ENCODE results near the gene PSMB4. TPM values are rescaled to one million over a fixed set of nuclear protein-coding genes. Genes with fewer than 3 reads are reported as not detected.
"Not testable (repeated sequence)": the region's sequence is repeated elsewhere in the genome, so short reads cannot be mapped to it uniquely, and the experiment has no call there.

Gene PSMB4
- polyA plus RNA-seq (ENCODE audit: insufficient read length in 12 of 12), result 100 to 1,000 TPM in 10 of 12 donors, 10 to 100 TPM in 1, not detected in 1; 94.7 to 173 (median 159) TPM
- long read RNA-seq, donor 1, transcript PSMB4-201 (7 exons, 964 nt), result major isoform, 166 of 443 reads
- long read RNA-seq, donor 1, transcript PSMB4-204 (2 exons, 2,067 nt), result minor isoform, 31 of 443 reads
- long read RNA-seq, donor 1, transcript PSMB4-202 (3 exons, 665 nt), result minor isoform, 12 of 443 reads
- long read RNA-seq, donor 1, transcript PSMB4-206 (3 exons, 986 nt), result minor isoform, 22 of 443 reads
- long read RNA-seq, donor 1, partial matches to known transcripts, result 199 of 443 reads
- long read RNA-seq, donor 1, other reads (novel, unspliced or antisense), result 8 of 443 reads
- long read RNA-seq, donor 2, transcript PSMB4-204 (2 exons, 2,067 nt), result minor isoform, 5 of 197 reads
- long read RNA-seq, donor 2, transcript PSMB4-202 (3 exons, 665 nt), result minor isoform, 11 of 197 reads
- long read RNA-seq, donor 2, transcript PSMB4-201 (7 exons, 964 nt), result major isoform, 88 of 197 reads
- long read RNA-seq, donor 2, partial matches to known transcripts, result 91 of 197 reads
- long read RNA-seq, donor 2, other reads (novel, unspliced or antisense), result 0 of 197 reads
- long read RNA-seq, donor 3, transcript PSMB4-201 (7 exons, 964 nt), result major isoform, 39 of 113 reads
- long read RNA-seq, donor 3, partial matches to known transcripts, result 63 of 113 reads
- long read RNA-seq, donor 3, other reads (novel, unspliced or antisense), result 0 of 113 reads
- long read RNA-seq, donor 4, transcript PSMB4-202 (3 exons, 665 nt), result minor isoform, 5 of 73 reads
- long read RNA-seq, donor 4, transcript PSMB4-201 (7 exons, 964 nt), result major isoform, 30 of 73 reads
- long read RNA-seq, donor 4, partial matches to known transcripts, result 32 of 73 reads
- long read RNA-seq, donor 4, other reads (novel, unspliced or antisense), result 0 of 73 reads
- long read RNA-seq, donor 5, transcript PSMB4-206 (3 exons, 986 nt), result minor isoform, 13 of 365 reads
- long read RNA-seq, donor 5, transcript PSMB4-204 (2 exons, 2,067 nt), result minor isoform, 31 of 365 reads
- long read RNA-seq, donor 5, transcript PSMB4-201 (7 exons, 964 nt), result major isoform, 154 of 365 reads
- long read RNA-seq, donor 5, transcript PSMB4-202 (3 exons, 665 nt), result minor isoform, 9 of 365 reads
- long read RNA-seq, donor 5, partial matches to known transcripts, result 153 of 365 reads
- long read RNA-seq, donor 5, other reads (novel, unspliced or antisense), result 0 of 365 reads
- long read RNA-seq, donor 6, transcript PSMB4-201 (7 exons, 964 nt), result major isoform, 58 of 147 reads
- long read RNA-seq, donor 6, transcript PSMB4-202 (3 exons, 665 nt), result minor isoform, 6 of 147 reads
- long read RNA-seq, donor 6, transcript PSMB4-204 (2 exons, 2,067 nt), result minor isoform, 5 of 147 reads
- long read RNA-seq, donor 6, partial matches to known transcripts, result 77 of 147 reads
- long read RNA-seq, donor 6, other reads (novel, unspliced or antisense), result 0 of 147 reads
- long read RNA-seq, donor 7, transcript PSMB4-206 (3 exons, 986 nt), result minor isoform, 7 of 127 reads
- long read RNA-seq, donor 7, transcript PSMB4-201 (7 exons, 964 nt), result major isoform, 54 of 127 reads
- long read RNA-seq, donor 7, transcript PSMB4-207 (4 exons, 811 nt), result minor isoform, 6 of 127 reads
- long read RNA-seq, donor 7, transcript PSMB4-204 (2 exons, 2,067 nt), result minor isoform, 12 of 127 reads
- long read RNA-seq, donor 7, partial matches to known transcripts, result 43 of 127 reads
- long read RNA-seq, donor 7, other reads (novel, unspliced or antisense), result 0 of 127 reads
- long read RNA-seq, donor 8, transcript PSMB4-202 (3 exons, 665 nt), result minor isoform, 11 of 302 reads
- long read RNA-seq, donor 8, transcript PSMB4-204 (2 exons, 2,067 nt), result minor isoform, 22 of 302 reads
- long read RNA-seq, donor 8, transcript PSMB4-201 (7 exons, 964 nt), result major isoform, 135 of 302 reads
- long read RNA-seq, donor 8, transcript PSMB4-206 (3 exons, 986 nt), result minor isoform, 7 of 302 reads
- long read RNA-seq, donor 8, partial matches to known transcripts, result 115 of 302 reads
- long read RNA-seq, donor 8, other reads (novel, unspliced or antisense), result 7 of 302 reads
- long read RNA-seq, donor 9, transcript PSMB4-201 (7 exons, 964 nt), result major isoform, 66 of 161 reads
- long read RNA-seq, donor 9, transcript PSMB4-204 (2 exons, 2,067 nt), result minor isoform, 10 of 161 reads
- long read RNA-seq, donor 9, transcript PSMB4-202 (3 exons, 665 nt), result minor isoform, 7 of 161 reads
- long read RNA-seq, donor 9, partial matches to known transcripts, result 72 of 161 reads
- long read RNA-seq, donor 9, other reads (novel, unspliced or antisense), result 0 of 161 reads
- long read RNA-seq, donor 10, transcript PSMB4-204 (2 exons, 2,067 nt), result minor isoform, 15 of 239 reads
- long read RNA-seq, donor 10, transcript PSMB4-202 (3 exons, 665 nt), result minor isoform, 6 of 239 reads
- long read RNA-seq, donor 10, transcript PSMB4-201 (7 exons, 964 nt), result major isoform, 89 of 239 reads
- long read RNA-seq, donor 10, partial matches to known transcripts, result 125 of 239 reads
- long read RNA-seq, donor 10, other reads (novel, unspliced or antisense), result 0 of 239 reads
- long read RNA-seq, donor 11, transcript PSMB4-202 (3 exons, 665 nt), result minor isoform, 5 of 252 reads
- long read RNA-seq, donor 11, transcript PSMB4-201 (7 exons, 964 nt), result major isoform, 89 of 252 reads
- long read RNA-seq, donor 11, transcript PSMB4-204 (2 exons, 2,067 nt), result minor isoform, 12 of 252 reads
- long read RNA-seq, donor 11, partial matches to known transcripts, result 134 of 252 reads
- long read RNA-seq, donor 11, other reads (novel, unspliced or antisense), result 5 of 252 reads

DNA sequence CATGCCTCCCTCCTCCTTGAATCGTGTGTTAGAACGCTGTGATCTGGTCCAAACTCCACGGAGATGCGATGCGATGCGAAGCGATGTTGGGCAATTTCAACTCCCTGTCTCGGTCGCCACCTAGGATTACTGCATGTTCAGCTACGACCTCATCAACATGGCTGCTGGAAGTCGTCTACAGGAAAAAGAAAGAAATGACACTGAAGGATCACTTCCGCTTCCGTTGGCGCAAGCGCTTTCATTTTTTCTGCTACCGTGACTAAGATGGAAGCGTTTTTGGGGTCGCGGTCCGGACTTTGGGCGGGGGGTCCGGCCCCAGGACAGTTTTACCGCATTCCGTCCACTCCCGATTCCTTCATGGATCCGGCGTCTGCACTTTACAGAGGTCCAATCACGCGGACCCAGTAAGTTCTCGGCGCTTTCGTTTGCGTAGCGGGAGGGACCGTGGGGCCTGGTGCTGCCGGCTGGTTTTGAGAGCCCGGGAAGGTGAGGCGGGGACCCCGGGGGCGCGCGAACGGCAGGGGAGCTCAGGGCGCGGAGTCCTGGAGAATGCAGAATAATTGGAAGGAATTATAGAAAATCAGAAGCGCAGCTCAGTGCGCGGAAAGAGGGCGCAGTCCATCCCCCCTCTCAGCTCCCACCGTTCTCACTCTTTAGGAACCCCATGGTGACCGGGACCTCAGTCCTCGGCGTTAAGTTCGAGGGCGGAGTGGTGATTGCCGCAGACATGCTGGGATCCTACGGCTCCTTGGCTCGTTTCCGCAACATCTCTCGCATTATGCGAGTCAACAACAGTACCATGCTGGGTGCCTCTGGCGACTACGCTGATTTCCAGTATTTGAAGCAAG, at the start of gene PSMB4:
Gene PSMB4, plus strand, starts transcription at position 250 of the 848 bp plus-strand sequence. Its CDS starts 15 bp downstream, at position 265.
- DNase-seq, result peak; percentile 96

DNA sequence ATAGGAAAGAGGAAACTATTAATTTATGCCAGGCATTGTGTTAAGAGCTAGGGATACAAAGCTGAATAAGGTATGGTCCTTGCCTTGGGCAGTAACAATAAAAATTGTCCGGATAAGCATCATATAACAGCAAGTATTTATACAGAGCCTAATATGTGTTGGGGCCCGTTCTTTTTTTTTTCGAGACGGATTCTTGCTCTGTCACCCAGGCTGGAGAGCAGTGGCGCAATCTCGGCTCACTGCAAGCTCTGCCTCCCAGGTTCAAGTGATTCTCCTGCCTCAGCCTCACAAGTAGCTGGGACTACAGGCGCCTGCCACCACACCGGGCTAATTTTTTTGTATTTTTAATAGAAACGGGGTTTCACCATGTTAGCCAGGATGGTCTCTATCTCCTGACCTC, 49.0 kb upstream of the PSMB4 start:
- DNase-seq, result not testable (repeated sequence)

DNA sequence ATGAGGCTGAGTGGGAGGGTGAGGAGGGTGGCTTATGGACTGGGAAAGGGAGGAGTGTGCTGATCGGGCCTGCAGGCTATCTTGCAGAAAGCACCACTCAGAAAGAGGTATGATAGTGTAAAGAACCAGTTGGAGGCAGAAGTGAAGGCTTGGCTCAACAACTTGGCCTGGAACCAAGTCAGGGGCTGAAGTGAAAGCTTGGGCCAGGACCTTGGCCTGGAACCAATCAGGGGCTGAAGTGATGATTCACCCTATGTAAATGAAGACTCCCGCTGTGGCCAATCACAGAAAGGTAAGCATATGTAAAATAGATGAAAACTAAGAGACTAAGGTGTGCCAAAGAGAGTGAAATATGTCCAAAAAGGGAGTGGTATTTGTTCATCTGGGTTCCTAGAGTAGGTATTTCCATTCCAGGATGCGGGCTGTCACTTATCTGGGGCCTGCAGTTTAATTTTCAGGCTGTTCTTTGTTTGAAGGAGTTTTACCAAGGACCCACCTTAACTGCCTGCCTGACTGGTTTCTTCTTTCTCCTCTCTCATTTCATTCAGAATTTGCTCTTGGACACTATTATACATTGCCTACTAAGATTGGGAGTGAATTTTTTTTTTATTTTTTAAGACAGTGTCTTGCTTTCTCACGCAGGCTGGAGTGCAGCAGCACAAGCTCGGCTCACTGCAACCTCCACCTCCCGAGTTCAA, 47.2 kb upstream of the PSMB4 start:
- DNase-seq, result no peak

DNA sequence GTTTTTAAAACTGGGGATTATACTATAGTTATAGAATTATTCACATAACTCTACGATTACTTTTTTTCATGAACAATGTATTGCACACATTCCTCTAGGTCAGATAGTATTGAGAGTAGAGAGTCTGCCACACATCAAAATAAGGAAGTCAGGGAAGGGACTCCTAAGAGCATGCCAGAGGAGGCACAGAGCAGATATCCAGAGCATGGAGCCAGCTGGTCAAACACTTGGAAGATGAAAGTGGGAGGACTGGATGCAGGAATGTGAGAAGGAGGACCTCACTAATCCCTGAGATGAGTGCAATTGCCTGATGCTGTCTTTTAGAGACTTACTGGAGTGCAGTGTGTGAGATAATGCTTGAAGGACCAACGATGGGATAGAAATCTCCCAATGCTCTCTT, 42.7 kb upstream of the PSMB4 start:
- DNase-seq, result no peak

DNA sequence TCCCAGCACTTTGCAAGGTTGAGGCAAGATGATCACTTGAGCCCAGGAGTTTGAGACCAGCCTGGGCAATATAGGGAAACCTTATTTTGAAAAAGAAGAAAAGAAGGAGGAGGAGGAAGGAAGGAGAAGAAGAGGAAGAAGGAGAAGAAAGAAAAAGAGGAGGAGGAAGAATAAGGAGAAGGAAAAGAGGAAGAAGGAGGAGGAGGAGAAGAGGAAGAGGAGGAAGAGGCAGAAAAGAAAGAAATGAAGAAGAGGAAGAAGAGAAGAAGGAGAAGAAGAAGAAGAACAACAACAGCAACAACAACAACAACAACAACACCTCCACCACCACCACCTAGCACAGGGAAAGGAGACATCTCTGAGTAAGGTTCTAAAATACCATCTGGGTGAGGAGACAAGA, 37.5 kb upstream of the PSMB4 start:
- no peak for DNase-seq

DNA sequence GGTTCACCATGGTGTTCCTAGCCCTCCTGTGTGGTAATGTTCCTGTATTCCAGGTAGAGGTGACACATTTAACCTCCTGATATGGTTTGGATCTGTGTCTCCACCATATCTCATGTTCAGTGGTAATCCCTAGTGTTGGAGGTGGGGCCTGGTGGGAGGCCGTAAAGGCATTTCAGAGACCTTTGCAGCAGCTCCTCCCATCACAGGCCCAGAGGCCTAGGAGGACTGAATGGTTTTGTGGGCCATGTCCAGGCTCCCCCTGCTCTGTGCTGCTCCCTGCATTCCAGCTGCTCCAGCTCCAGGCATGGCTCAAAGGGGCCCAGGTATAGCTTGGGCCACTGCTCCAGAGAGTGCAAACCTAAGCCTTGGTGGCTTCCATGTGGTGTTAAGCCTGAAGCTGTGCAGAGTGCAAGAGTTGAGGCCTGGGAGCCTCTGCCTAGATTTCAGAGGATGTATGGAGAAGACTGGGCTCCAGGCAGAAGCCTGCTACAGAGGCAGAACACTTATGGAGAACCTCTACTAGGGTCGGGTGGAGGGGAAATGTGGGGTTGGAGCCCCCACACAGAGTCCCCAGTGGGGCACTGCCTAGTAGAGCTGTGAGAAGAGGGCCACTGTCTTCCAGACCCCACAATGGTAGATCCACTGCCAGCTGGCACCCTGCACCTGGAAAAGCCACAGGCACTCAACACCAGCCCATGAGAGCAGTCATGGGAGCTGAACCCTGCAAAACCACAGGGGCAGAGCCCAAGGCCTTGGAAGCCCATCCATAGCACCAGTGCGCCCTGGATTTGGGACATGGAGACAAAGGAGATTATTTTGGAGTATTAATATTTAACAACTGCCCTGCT, 36.8 kb upstream of the PSMB4 start:
- no peak for DNase-seq

DNA sequence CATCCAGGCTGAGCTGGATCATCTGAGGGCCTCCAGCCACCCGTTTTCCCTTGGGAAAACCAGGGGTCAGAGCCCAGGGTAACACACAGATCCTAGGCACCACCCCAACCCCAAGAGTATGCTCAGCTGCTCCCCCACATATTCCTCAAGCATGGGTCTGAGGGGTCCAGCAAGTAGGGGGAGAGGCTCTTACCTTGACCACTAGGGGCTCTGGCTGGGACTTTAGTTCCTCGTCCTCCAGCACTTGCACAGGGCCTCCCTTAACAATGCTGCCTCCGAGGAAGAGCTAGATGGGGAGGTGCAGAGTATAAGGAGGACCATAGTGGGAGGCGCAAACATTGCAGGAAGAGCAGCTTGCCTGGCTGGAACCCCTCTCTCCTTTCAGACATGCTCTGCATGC, 34.4 kb upstream of the PSMB4 start:
- DNase-seq, result no peak

DNA sequence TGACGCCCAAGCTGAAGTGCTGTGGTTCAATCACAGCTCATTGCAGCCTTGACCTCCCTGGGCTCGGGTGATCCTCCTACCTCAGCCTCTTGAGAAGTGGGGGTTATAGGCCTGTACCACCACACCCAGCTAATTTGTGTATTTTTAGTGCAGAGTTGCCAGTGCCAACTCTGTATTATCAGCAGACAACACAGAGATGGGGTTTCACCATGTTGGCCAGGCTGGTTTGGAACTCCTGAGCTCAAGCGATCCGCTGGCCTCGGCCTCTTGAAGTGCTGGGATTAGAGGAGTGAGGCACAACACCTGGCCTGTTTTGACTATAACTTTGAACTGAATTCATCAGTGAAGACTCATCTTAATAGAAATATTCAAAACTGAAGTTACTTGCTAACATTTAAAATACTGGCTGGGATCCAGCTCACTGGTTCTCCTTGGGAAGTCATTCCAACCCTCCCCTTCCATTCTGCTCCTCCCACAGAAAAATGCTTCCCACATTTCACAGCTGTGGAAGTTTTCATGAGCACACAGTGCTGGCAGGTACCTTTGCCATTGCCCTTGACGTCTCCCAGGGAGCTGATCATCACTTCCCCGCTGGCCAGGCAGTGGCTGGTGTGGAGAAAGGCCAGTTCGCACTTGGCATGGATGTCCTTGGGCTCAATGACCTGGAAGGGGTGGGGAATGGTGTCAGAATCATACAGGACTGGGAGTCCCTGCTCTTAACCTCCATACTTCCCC, 31.5 kb upstream of the PSMB4 start:
- DNase-seq, result no peak

DNA sequence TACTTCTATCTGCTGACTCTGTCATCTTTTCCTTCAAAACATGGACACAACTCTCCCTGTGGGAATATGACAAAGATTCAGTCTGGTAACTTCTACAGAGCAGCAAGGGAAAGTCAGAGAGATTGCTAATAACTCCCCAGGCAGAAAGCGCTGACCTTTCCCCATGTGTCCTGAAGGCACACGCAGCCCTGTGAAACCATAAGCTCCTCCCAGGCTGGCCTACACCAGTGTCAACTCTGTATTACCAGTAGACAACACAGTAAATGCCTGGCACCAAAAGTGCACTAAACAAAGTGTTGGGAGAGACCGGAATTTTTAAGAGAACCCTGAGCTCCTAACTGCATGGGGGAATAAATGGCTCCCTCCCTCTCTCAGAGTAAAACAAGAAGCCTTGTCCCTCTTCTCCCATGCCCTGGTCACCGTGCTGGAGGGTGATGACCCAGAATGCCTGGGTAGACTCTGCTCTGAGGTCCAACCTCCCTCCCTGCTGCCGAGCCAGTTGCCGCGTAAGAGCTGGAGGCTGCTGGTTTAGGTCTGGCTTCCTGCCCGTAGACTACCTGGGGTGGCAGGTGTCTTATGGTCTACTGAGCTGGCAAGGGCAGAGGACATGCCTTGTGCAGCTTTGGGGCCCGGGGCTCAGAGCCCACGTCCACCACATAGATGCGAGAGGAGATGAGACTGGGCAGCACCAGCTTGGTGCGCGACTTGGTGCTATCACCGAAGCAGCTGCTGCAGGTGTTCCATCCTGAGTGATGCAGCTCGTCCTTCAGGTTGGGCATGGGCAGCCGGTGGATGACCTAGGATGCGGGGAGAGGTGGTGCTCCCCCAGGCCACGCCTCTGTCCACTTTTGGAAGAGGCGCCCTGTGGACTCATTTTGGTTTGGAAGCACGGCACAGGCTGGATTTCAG, 30.7 kb upstream of the PSMB4 start:
- no peak for DNase-seq

DNA sequence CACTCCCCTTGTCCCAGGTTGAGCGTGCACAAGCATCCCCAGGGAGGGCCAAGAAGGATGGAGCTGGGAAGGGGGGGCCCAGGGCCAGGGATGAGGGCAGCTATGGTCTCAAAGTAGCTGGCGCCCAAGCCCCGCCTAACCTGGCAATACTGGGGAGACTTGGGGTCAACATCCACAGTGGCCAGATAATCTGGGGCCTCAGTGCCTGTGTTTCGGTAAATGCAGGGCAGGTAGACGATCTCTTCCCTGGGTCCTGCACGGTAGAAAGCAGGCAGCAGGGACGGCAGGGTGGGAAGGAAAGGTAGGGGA, 30.1 kb upstream of the PSMB4 start:
- DNase-seq, result no peak

DNA sequence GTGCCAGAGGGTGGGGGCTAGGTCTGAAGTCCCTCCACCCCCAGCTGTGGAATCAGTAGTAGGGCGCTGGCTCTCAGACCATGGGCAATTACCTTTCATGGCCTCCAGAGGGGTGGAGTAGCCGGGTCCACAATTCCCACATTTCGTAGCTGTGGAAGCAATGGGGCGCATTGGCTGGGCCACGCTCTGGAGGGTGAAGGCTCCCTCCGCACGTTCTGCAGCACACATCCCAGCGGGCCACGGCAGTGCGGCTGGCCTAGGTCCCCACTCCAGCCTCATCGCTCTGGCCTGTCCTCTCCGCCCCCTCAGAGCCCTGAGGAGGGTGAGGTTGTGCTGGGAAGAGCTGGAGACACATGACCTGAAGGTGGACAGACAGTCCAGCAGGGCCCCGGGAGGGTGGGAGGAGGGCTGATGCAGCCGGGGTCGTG, 29.7 kb upstream of the PSMB4 start:
- no peak for DNase-seq

DNA sequence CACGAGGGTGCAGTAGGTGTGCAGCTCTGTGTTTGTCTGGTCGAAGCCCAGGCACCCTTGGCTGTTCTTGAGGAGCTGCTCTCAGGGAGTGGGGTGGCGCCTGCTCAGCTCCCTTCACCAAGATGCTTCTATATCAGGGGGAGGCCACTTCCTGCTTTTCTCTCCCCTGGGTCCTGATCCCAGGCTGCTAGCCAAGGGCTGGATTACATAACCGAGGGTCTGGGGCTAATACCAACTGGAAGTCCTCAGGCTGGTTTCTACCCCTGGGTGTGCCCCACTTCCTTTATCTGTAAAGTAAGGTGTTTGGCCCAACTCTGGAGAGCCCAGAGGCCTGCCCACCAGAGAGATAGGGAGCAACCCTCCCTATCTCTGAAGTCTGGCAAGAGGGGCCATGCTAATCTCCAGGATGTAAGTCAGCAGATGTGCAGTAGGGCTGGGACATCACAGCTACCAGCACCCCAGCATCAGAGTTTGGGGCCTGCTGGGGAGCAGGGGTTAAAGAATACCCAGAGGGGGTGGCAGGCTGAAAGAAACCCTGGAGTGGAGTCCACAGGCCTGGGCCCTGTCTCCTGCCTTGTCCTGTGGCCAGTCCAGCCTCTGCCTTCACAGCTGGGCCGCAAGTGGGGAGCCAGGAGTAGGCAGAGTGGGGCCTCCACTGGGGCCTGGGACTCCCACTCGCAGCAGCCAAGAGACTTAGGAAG, 29.0 kb upstream of the PSMB4 start:
- DNase-seq, result peak; percentile 27

DNA sequence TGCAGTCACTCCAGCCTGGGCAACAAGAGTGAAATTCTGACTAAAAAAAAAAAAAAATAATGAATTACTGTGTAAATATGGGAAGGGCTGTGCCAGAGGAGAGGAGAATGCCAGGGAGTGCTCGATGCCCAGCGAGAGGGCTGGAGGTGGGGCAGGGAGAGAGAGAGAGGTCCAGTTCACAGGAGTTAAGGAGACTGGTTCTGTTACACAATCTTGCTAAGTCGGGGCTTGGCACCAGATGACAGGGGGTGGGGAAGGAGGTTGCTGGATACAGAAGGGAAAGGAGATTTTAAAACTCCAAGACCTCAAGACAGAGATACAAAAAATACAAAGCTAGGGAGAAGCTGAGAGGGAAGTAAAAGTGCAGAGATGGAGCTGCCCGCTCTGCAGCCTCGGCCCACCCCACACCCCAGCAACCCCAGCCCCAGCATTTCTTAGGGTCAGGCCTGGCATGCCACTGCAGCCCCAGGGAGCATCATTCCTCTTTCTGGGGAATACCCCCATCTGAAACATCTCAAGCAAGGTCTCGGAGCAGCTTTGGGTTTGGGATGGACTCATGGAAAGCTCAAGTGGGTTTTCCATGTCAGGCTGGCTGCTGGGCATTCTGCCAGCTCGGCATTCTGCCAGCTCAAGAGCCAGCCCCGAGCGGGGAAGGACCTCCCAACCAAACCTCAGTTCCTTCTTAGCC, 27.9 kb upstream of the PSMB4 start:
- DNase-seq, result peak; percentile 48
